ENCODE measurements around the gene MRPL22. TPM values are rescaled to one million over a fixed set of nuclear protein-coding genes. Genes with fewer than 3 reads are reported as not detected.
A peak's percentile ranks its signal among the peaks of the same experiment; 100 is the strongest.

MRPL22 gene
- polyA plus RNA-seq, 1 donor (not counting 4 experiments of a cell fraction or from before 2014, with no cell fraction given) = 76.9 TPM

GRCh38 chr5:154944716-154945115 is 3.8 kb downstream of the MRPL22 start:
- no peak for FAIRE-seq
- Histone ChIP-seq H3K9me3 (ENCODE audit: control insufficient read depth, low read depth, low read length) (no peaks in the 10 kb centered on the region), H3K36me3 (ENCODE audit: control insufficient read depth in 2 of 2, extremely low read depth in 1 of 2, insufficient read depth in 2 of 2, low read length in 2 of 2) (peaks cover 4 to 6% of the 10 kb centered on the region in 2 experiments), H3K9ac (ENCODE audit: control insufficient read depth, extremely low read depth, insufficient read depth, low read length) (no peak overlapping the region), H3K9me1 (ENCODE audit: control insufficient read depth, extremely low read depth, insufficient read depth, low read length) (no peaks in the 10 kb centered on the region), H3K27ac (ENCODE audit: control insufficient read depth, insufficient read depth, low read length) (no peak overlapping the region), H3K4me1 (ENCODE audit: control insufficient read depth, extremely low read depth, insufficient read depth, low read length) (peaks cover 12% of the 10 kb centered on the region), H4K20me1 (ENCODE audit: control insufficient read depth, extremely low read depth, insufficient read depth, low read length) (no peaks in the 10 kb centered on the region), H2AFZ (ENCODE audit: control insufficient read depth, low read length) (no peak overlapping the region), H3K27me3 (ENCODE audit: control insufficient read depth, extremely low read depth, insufficient read depth, low read length) (no peaks in the 10 kb centered on the region), H3K79me2 (ENCODE audit: control insufficient read depth, insufficient read depth, low read length) (peaks cover 68% of the 10 kb centered on the region), H3K4me3 (ENCODE audit: control insufficient read depth in 2 of 3, extremely low read depth in 1 of 3, insufficient read depth in 2 of 3, low read depth in 1 of 3, low read length in 3 of 3) (no peak overlapping the region), H3K4me2 (ENCODE audit: control insufficient read depth, extremely low read depth, insufficient read depth, low read depth, low read length) (no peak overlapping the region)
- dilution Hi-C loops (cut with MboI; ENCODE audit: extremely low pct_ligation_motif_present, low sequenced_read_pairs) = no loop called here
- TF ChIP-seq EZH2 (IDR thresholded peaks at IDR 0.05; ENCODE audit: low read length) (no peak), CTCF (optimal IDR thresholded peaks at IDR 0.05 in 1 of 3, IDR thresholded peaks at IDR 0.05 in 1 of 3, conservative IDR thresholded peaks at IDR 0.05 in 1 of 3; ENCODE audit: extremely low read depth in 1 of 3, insufficient read depth in 2 of 3, low read length in 3 of 3) (no peak)
- DNase-seq (ENCODE audit: low read depth, low spot score) = no peak

- Histone ChIP-seq H3K36me3 (ENCODE audit: control insufficient read depth in 2 of 2, extremely low read depth in 1 of 2, insufficient read depth in 2 of 2, low read length in 2 of 2) (peaks cover 4 to 12% of the 10 kb centered on the region in 2 experiments), H4K20me1 (ENCODE audit: control insufficient read depth, extremely low read depth, insufficient read depth, low read length) (no peaks in the 10 kb centered on the region), H3K79me2 (ENCODE audit: control insufficient read depth, insufficient read depth, low read length) (peaks cover 74% of the 10 kb centered on the region), H3K4me1 (ENCODE audit: control insufficient read depth, extremely low read depth, insufficient read depth, low read length) (peaks cover 9% of the 10 kb centered on the region), H2AFZ (ENCODE audit: control insufficient read depth, low read length) (no peak overlapping the region), H3K9me1 (ENCODE audit: control insufficient read depth, extremely low read depth, insufficient read depth, low read length) (no peaks in the 10 kb centered on the region), H3K27ac (ENCODE audit: control insufficient read depth, insufficient read depth, low read length) (no peak overlapping the region), H3K27me3 (ENCODE audit: control insufficient read depth, extremely low read depth, insufficient read depth, low read length) (no peaks in the 10 kb centered on the region), H3K9me3 (ENCODE audit: control insufficient read depth, low read depth, low read length) (no peaks in the 10 kb centered on the region), H3K4me2 (ENCODE audit: control insufficient read depth, extremely low read depth, insufficient read depth, low read depth, low read length) (no peak overlapping the region), H3K4me3 (ENCODE audit: control insufficient read depth in 2 of 3, extremely low read depth in 1 of 3, insufficient read depth in 2 of 3, low read depth in 1 of 3, low read length in 3 of 3) (no peak overlapping the region), H3K9ac (ENCODE audit: control insufficient read depth, extremely low read depth, insufficient read depth, low read length) (no peak overlapping the region)
- no peak for TF ChIP-seq EZH2 (IDR thresholded peaks at IDR 0.05; ENCODE audit: low read length)
- TF ChIP-seq CTCF (optimal IDR thresholded peaks at IDR 0.05 in 1 of 3, IDR thresholded peaks at IDR 0.05 in 1 of 3, conservative IDR thresholded peaks at IDR 0.05 in 1 of 3; ENCODE audit: extremely low read depth in 1 of 3, insufficient read depth in 2 of 3, low read length in 3 of 3) = peak in 2 of 3 experiments; percentile 40 to 44
- FAIRE-seq = no peak
- dilution Hi-C loops (cut with MboI; ENCODE audit: extremely low pct_ligation_motif_present, low sequenced_read_pairs) = no loop called here
- DNase-seq (ENCODE audit: low read depth, low spot score) = no peak
These were observed 4.9 kb downstream of the MRPL22 start for GRCh38 chr5:154945695-154946301.

Measured in keratinocyte (primary cell).